SU-DHL-6 (cell line): Measurements from ENCODE around the gene PROX1.

Experiments used
- H2AFZ ChIP-seq: fragments of 200-600 bp; sonication (generic); 2 replicates; pipeline ENCODE4 v1.6.1; 2014; ENCODE audit warnings: low read depth, mild to moderate bottlenecking, moderate library complexity, mixed read lengths, antibody characterized with exemption, low read length; ENCODE audit not compliant: severe bottlenecking
- H3F3A ChIP-seq: fragments of 200-600 bp; shearing (Covaris generic); 2 replicates; pipeline ENCODE4 v1.6.0; 2016; ENCODE audit warnings: antibody characterized with exemption, mild to moderate bottlenecking; ENCODE audit not compliant: insufficient read depth
- H3K27ac ChIP-seq: fragments of 200-600 bp; sonication (generic); 2 replicates; pipeline ENCODE4 v1.5.1; 2016; ENCODE audit warnings: low read depth, mild to moderate bottlenecking, low read length, moderate library complexity, mixed read lengths
- H3K27me3 ChIP-seq: fragments of 200-600 bp; sonication (generic), shearing (Covaris generic); 2 replicates; pipeline ENCODE4 v1.6.0; 2014; ENCODE audit warnings: mild to moderate bottlenecking, low read length
- H3K36me3 ChIP-seq: fragments of 200-600 bp; sonication (generic); 2 replicates; pipeline ENCODE4 v1.6.1; 2014; ENCODE audit warnings: mild to moderate bottlenecking, low read length, mixed read lengths
- H3K4me2 ChIP-seq: fragments of 300-600, 200-600 bp; shearing (Covaris generic), sonication (generic); 2 replicates; pipeline ENCODE4 v1.6.0; 2014; ENCODE audit warnings: low read length, low read depth, mild to moderate bottlenecking; ENCODE audit not compliant: poor library complexity, severe bottlenecking
- H3K4me3 ChIP-seq: fragments of 200-600 bp; sonication (generic); 2 replicates; pipeline ENCODE4 v1.5.1; 2014; ENCODE audit warnings: antibody characterized with exemption, low read length, mild to moderate bottlenecking, mixed read lengths; ENCODE audit not compliant: insufficient read depth, poor library complexity, severe bottlenecking
- H3K79me2 ChIP-seq: fragments of 200-600 bp; sonication (generic); 2 replicates; pipeline ENCODE4 v1.6.1; 2014; ENCODE audit warnings: mild to moderate bottlenecking, low read length, moderate library complexity; ENCODE audit not compliant: insufficient read depth
- H3K9ac ChIP-seq: fragments of 200-600 bp; sonication (generic); 2 replicates; pipeline ENCODE4 v1.7.0; 2014; ENCODE audit warnings: mild to moderate bottlenecking, low read length
- H3K9me2 ChIP-seq: fragments of 200-600 bp; sonication (generic); replicated peaks from 2 replicates; pipeline ENCODE4 v1.6.1; 2014; ENCODE audit warnings: low read length; ENCODE audit not compliant: insufficient read depth
- H3K9me3 ChIP-seq: fragments of 200-600 bp; sonication (generic); 2 replicates; pipeline ENCODE4 v1.6.1; 2014; ENCODE audit warnings: low read length, mixed read lengths; ENCODE audit not compliant: insufficient read depth
- H4K20me1 ChIP-seq: fragments of 200-600 bp; sonication (generic); 2 replicates; pipeline ENCODE4 v1.6.1; 2014; ENCODE audit warnings: low read depth, mild to moderate bottlenecking, antibody characterized with exemption, low read length, moderate library complexity, mixed read lengths
- EZH2phosphoT487 ChIP-seq: fragments of 200-600 bp; sonication (generic), shearing (Covaris generic); conservative IDR thresholded peaks from 2 replicates; pipeline ENCODE4 v1.6.1; 2018; ENCODE audit warnings: mild to moderate bottlenecking, antibody characterized with exemption, low read length, moderate library complexity, mixed read lengths
- TF ChIP-seq, protein P1 (sequence below): fragments of 200-600 bp; sonication (generic); IDR thresholded peaks from one replicate; pipeline ENCODE4 v1.5.1; 2017; ENCODE audit warnings: antibody characterized with exemption, mild to moderate bottlenecking, low read length, moderate library complexity; ENCODE audit not compliant: insufficient read depth, poor library complexity, severe bottlenecking

The PROX1 gene, protein sequence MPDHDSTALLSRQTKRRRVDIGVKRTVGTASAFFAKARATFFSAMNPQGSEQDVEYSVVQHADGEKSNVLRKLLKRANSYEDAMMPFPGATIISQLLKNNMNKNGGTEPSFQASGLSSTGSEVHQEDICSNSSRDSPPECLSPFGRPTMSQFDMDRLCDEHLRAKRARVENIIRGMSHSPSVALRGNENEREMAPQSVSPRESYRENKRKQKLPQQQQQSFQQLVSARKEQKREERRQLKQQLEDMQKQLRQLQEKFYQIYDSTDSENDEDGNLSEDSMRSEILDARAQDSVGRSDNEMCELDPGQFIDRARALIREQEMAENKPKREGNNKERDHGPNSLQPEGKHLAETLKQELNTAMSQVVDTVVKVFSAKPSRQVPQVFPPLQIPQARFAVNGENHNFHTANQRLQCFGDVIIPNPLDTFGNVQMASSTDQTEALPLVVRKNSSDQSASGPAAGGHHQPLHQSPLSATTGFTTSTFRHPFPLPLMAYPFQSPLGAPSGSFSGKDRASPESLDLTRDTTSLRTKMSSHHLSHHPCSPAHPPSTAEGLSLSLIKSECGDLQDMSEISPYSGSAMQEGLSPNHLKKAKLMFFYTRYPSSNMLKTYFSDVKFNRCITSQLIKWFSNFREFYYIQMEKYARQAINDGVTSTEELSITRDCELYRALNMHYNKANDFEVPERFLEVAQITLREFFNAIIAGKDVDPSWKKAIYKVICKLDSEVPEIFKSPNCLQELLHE

DNA sequence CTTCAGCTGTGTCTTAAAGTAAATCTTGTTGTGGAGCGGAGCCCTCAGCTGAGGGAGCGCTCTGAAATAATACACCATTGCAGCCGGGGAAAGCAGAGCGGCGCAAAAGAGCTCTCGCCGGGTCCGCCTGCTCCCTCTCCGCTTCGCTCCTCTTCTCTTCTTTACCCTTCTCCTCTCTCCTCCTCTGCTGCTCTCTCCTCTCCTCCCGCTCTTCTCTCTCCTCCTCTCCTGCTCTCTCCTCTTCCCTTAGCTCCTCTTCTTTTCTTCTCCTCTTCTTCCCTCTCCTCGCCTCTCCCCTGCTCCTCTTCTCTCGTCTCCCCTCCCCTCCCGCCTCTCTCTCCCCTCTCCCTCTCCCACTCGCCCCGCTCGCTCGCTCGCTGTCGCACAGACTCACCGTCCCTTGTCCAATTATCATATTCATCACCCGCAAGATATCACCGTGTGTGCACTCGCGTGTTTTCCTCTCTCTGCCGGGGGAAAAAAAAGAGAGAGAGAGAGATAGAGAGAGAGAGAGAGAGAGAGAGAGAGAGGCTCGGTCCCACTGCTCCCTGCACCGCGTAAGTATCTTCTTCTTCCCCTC, at the start of gene PROX1:
Gene PROX1, plus strand, starts transcription at position 47 of the 580 bp plus-strand sequence. CDS start 8,563 bp downstream, outside the sequence.
- no peak within 1 kb of the TSS for H2AFZ ChIP-seq
- TF ChIP-seq EZH2phosphoT487, result no peak
- TF ChIP-seq, protein P1, sequence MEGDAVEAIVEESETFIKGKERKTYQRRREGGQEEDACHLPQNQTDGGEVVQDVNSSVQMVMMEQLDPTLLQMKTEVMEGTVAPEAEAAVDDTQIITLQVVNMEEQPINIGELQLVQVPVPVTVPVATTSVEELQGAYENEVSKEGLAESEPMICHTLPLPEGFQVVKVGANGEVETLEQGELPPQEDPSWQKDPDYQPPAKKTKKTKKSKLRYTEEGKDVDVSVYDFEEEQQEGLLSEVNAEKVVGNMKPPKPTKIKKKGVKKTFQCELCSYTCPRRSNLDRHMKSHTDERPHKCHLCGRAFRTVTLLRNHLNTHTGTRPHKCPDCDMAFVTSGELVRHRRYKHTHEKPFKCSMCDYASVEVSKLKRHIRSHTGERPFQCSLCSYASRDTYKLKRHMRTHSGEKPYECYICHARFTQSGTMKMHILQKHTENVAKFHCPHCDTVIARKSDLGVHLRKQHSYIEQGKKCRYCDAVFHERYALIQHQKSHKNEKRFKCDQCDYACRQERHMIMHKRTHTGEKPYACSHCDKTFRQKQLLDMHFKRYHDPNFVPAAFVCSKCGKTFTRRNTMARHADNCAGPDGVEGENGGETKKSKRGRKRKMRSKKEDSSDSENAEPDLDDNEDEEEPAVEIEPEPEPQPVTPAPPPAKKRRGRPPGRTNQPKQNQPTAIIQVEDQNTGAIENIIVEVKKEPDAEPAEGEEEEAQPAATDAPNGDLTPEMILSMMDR, result no peak
- H3K27ac ChIP-seq, result no peak within 1 kb of the TSS
- H3K9me3 ChIP-seq, result no peaks in the 10 kb centered on the region
- no peak within 1 kb of the TSS for H3K4me3 ChIP-seq
- H4K20me1 ChIP-seq, result no peaks in the 10 kb centered on the region
- H3F3A ChIP-seq, result no peaks in the 10 kb centered on the region
- H3K36me3 ChIP-seq, result no peaks in the 10 kb centered on the region
- no peaks in the 10 kb centered on the region for H3K27me3 ChIP-seq
- H3K4me2 ChIP-seq, result no peak within 1 kb of the TSS
- no peak within 1 kb of the TSS for H3K9ac ChIP-seq
- no peaks in the 10 kb centered on the region for H3K9me2 ChIP-seq
- no peaks in the 10 kb centered on the region for H3K79me2 ChIP-seq

DNA sequence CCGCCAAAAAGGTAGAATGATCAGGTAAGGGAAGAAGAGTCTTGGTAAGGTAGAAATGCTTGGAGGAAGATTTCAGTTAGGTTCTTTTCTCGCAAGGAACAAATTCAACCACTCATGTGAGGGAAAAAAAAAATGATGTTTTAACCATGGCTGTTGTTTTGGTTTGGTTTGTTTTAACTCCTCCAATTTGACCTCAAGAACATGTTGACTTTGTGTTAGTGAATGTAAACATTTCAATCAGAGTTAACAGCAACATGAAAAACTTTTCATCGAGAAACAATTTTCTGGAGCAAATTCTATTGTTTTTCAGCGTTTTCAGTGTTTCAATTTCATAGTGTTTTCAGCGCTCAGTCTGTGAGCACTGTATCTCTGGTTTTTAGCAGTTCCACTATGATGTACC, 49.0 kb upstream of the PROX1 start:
- Histone ChIP-seq H3K36me3 (no peaks in the 10 kb centered on the region), H3K4me2 (no peak overlapping the region), H3K79me2 (no peaks in the 10 kb centered on the region), H4K20me1 (no peaks in the 10 kb centered on the region), H2AFZ (no peak overlapping the region), H3K9me3 (no peaks in the 10 kb centered on the region), H3K9ac (no peak overlapping the region), H3F3A (no peaks in the 10 kb centered on the region), H3K4me3 (no peak overlapping the region), H3K27ac (no peak overlapping the region), H3K9me2 (no peaks in the 10 kb centered on the region), H3K27me3 (no peaks in the 10 kb centered on the region)
- no peak for TF ChIP-seq EZH2phosphoT487
- TF ChIP-seq, protein P1, result no peak

DNA sequence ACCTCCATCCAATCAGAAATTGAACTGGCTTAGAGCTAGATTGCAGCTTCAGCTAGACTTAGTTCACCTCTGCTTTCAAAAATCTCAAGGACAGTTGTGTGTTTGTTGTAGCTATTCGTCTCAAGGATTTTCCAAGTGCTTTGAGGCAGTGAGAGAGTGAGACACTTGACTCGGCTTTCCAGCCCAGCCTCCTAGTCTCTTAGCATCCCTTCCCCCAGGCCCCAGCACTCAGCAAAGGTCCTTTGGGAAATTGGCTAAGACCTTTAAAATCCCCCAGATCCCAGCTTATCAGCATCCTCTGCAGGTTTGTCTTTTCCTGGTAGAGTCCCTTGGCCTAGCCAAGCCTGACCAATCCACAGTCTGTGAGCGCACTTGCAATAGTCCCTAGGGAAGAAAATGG, 47.9 kb upstream of the PROX1 start:
- no peak for TF ChIP-seq EZH2phosphoT487
- TF ChIP-seq, protein P1, result no peak
- H3K79me2 ChIP-seq, result no peaks in the 10 kb centered on the region
- no peak overlapping the region for H3K4me3 ChIP-seq
- H4K20me1 ChIP-seq, result no peaks in the 10 kb centered on the region
- no peak overlapping the region for H3K4me2 ChIP-seq
- H3K9ac ChIP-seq, result no peak overlapping the region
- no peaks in the 10 kb centered on the region for H3F3A ChIP-seq
- no peak overlapping the region for H3K27ac ChIP-seq
- no peaks in the 10 kb centered on the region for H3K9me3 ChIP-seq
- H3K27me3 ChIP-seq, result no peaks in the 10 kb centered on the region
- no peaks in the 10 kb centered on the region for H3K36me3 ChIP-seq
- no peak overlapping the region for H2AFZ ChIP-seq
- H3K9me2 ChIP-seq, result no peaks in the 10 kb centered on the region
